Endothelial cell of umbilical vein (primary cell): Measurements from ENCODE around the gene ULBP2. TPM values are rescaled to one million over a fixed set of nuclear protein-coding genes. Genes with fewer than 3 reads are reported as not detected.

Source experiments
- BruUV-seq: library from RNA; stranded (reverse); fragments of 400-500 nt; replicated peaks from 2 replicates; lab custom pipeline; 2021; lab: Mats Ljungman, UMichigan
- CTCF ChIA-PET: fragments of 300-600, 350-600 bp; sonication (Branson Sonifier 250); formaldehyde crosslinking; loops from one replicate; lab custom pipeline; 2021; ENCODE audit warnings: antibody characterized with exemption, inconsistent platforms; lab: Charles Lee
- POLR2A ChIA-PET: fragments of 300-600, 350-600 bp; sonication (Branson Sonifier 250); formaldehyde crosslinking; loops from one replicate; lab custom pipeline; 2021; ENCODE audit warnings: antibody characterized with exemption, inconsistent platforms; lab: Charles Lee
- DNase-seq: peaks from one replicate; pipeline ENCODE4 v3.0.0-alpha.2; 2011; ENCODE audit warnings: low read depth, low spot score
- FAIRE-seq: peaks from 2 replicates; lab custom pipeline; 2011; peaks lifted over from hg19 to GRCh38; lab: Jason Lieb, UNC
- H2AFZ ChIP-seq: 2 replicates; pipeline ENCODE4 v1.6.0; 2012; ENCODE audit warnings: low read depth, low read length, control low read depth, inconsistent platforms
- H3K27ac ChIP-seq: 2 replicates; pipeline ENCODE4 v1.5.1; 2011; ENCODE audit warnings: low read depth, mild to moderate bottlenecking, control low read depth, low read length, moderate library complexity; ENCODE audit not compliant: insufficient read depth
- H3K27me3 ChIP-seq, 2 experiments: 2 replicates each; pipeline versions ENCODE4 v1.6.0 to v1.6.1; 2011; ENCODE audit warnings: low read length in 2 of 2, mixed read lengths in 1 of 2; ENCODE audit not compliant: control insufficient read depth in 2 of 2, insufficient read depth in 2 of 2
- H3K36me3 ChIP-seq, 2 experiments: 2 replicates in 1 of 2; 3 replicates in 1 of 2; pipeline ENCODE4 v1.5.1; 2011; ENCODE audit warnings: low read length in 2 of 2, mild to moderate bottlenecking in 1 of 2, moderate library complexity in 1 of 2; ENCODE audit not compliant: control insufficient read depth in 2 of 2, insufficient read depth in 2 of 2; ENCODE audit errors: extremely low read depth in 1 of 2
- H3K4me1 ChIP-seq: 3 replicates; pipeline ENCODE4 v1.5.1; 2011; ENCODE audit warnings: mild to moderate bottlenecking, low read length; ENCODE audit not compliant: control insufficient read depth, insufficient read depth; ENCODE audit errors: extremely low read depth
- H3K4me2 ChIP-seq: 2 replicates; pipeline ENCODE4 v1.6.1; 2011; ENCODE audit warnings: low read length, control low read depth, mixed read lengths; ENCODE audit not compliant: insufficient read depth
- H3K4me3 ChIP-seq, 3 experiments: fragments of 200-600 bp in 1 of 3; sonication (generic), shearing (Covaris generic) in 1 of 3; replicated peaks in 1 of 3; 2 replicates each; pipeline ENCODE4 v1.5.1; 2011 to 2016; ENCODE audit warnings: control low read depth in 3 of 3, low read length in 3 of 3, mild to moderate bottlenecking in 2 of 3, inconsistent platforms in 1 of 3, low read depth in 1 of 3, moderate library complexity in 1 of 3; ENCODE audit not compliant: insufficient read depth in 1 of 3
- H3K79me2 ChIP-seq: 2 replicates; pipeline ENCODE4 v1.6.0; 2012; ENCODE audit warnings: low read length, inconsistent platforms; ENCODE audit not compliant: control insufficient read depth, insufficient read depth
- H3K9ac ChIP-seq: replicated peaks from 2 replicates; pipeline ENCODE3; 2011; ENCODE audit warnings: low read length, control low read depth; ENCODE audit not compliant: insufficient read depth; ENCODE audit errors: extremely low read depth
- H3K9me1 ChIP-seq: replicated peaks from 3 replicates; pipeline ENCODE4 v1.6.0; 2011; ENCODE audit warnings: mild to moderate bottlenecking, low read length; ENCODE audit not compliant: control insufficient read depth, insufficient read depth; ENCODE audit errors: extremely low read depth
- H3K9me3 ChIP-seq: replicated peaks from 2 replicates; pipeline ENCODE4 v1.5.1; 2012; ENCODE audit warnings: low read length, inconsistent platforms; ENCODE audit not compliant: control insufficient read depth, insufficient read depth
- H4K20me1 ChIP-seq: replicated peaks from 2 replicates; pipeline ENCODE3; 2011; ENCODE audit warnings: mild to moderate bottlenecking, low read length; ENCODE audit not compliant: control insufficient read depth, insufficient read depth; ENCODE audit errors: extremely low read depth
- CTCF ChIP-seq, 2 donors: IDR thresholded peaks; 1 replicate in 1 of 2; 2 replicates in 1 of 2; pipeline ENCODE4 v1.5.1; 2011; ENCODE audit warnings: low read length in 2 of 2, mild to moderate bottlenecking in 2 of 2, moderate library complexity in 2 of 2, control low read depth in 1 of 2, inconsistent platforms in 1 of 2, low read depth in 1 of 2; ENCODE audit not compliant: insufficient read depth in 1 of 2; ENCODE audit errors: extremely low read depth in 1 of 2
- FOS ChIP-seq: IDR thresholded peaks from 2 replicates; pipeline ENCODE4 v1.6.1; 2011; ENCODE audit warnings: mild to moderate bottlenecking, low read length, moderate library complexity, borderline replicate concordance; ENCODE audit not compliant: insufficient read depth
- JUN ChIP-seq: IDR thresholded peaks from 2 replicates; pipeline ENCODE4 v1.6.1; 2011; ENCODE audit warnings: borderline replicate concordance, low read depth; ENCODE audit not compliant: insufficient read length, insufficient read depth
- MAX ChIP-seq: IDR thresholded peaks from 2 replicates; pipeline ENCODE4 v1.6.1; 2011; ENCODE audit not compliant: insufficient read depth, insufficient read length
- POLR2A ChIP-seq: IDR thresholded peaks from 2 replicates; pipeline ENCODE4 v1.6.1; 2012; ENCODE audit warnings: low read depth, mild to moderate bottlenecking, control low read depth, low read length
- dilution Hi-C: fragments of 300-500 bp; cut with MboI; formaldehyde crosslinking; loops from one replicate; pipeline ENCODE4 v1.15.0; 2019; ENCODE audit warnings: low sequenced_read_pairs; ENCODE audit not compliant: extremely low pct_ligation_motif_present
- intact Hi-C: fragments of 100-400 bp; cut with micrococcal nuclease; formaldehyde crosslinking; loops from one replicate; pipeline ENCODE4 v1.10.0; 2022
- polyA plus RNA-seq, 4 experiments: library from polyadenylated mRNA; depleted of rRNA in 3 of 4; stranded (reverse) in 3 of 4; unstranded in 1 of 4; fragments of >200 nt; gene quantifications; 2 replicates each; pipeline versions ENCODE4 v1.2.1 to v1.2.3, GENCODE V29; 2011 to 2012; ENCODE audit warnings: missing spikeins in 1 of 4
- total RNA-seq: library from RNA; stranded (reverse); gene quantifications from 2 replicates; pipeline ENCODE4 v1.2.3, GENCODE V29; 2021

ULBP2 gene
- total and polyA plus RNA-seq, 2 donors (not counting 3 experiments of a cell fraction or from before 2014, with no cell fraction given): 7.0 to 22.8 TPM

GRCh38 chr6:149905371-149905910 is 36.4 kb upstream of the ULBP2 start:
- DNase-seq (no peak), FAIRE-seq (no peak)
- no TSS peak for BruUV-seq
- Histone ChIP-seq H3K9me3 (no peaks in the 10 kb centered on the region), H2AFZ (no peak overlapping the region), H4K20me1 (no peaks in the 10 kb centered on the region), H3K9ac (no peak overlapping the region), H3K4me2 (no peak overlapping the region), H3K27me3 (peaks cover 4 to 15% of the 10 kb centered on the region in 2 experiments), H3K79me2 (no peaks in the 10 kb centered on the region), H3K36me3 (no peaks in the 10 kb centered on the region), H3K4me1 (no peaks in the 10 kb centered on the region), H3K4me3 (no peak overlapping the region), H3K9me1 (no peaks in the 10 kb centered on the region), H3K27ac (no peak overlapping the region)
- CTCF ChIA-PET: interaction anchor here (0.8 to 2.0 kb wide), 6 partner anchors 10 to 698 kb away, joined by 3 to 7 read pairs (median 4); partner anchors contain the start of gene RAET1G
- intact Hi-C loops: no loop called here
- no peak for TF ChIP-seq POLR2A
- dilution Hi-C loops: no loop called here
- POLR2A ChIA-PET: no interaction called here

- no peak overlapping the region for H3K4me2 ChIP-seq
- POLR2A ChIA-PET: no interaction called here
- FAIRE-seq (no peak), DNase-seq (no peak)
- TF ChIP-seq POLR2A: no peak
- no peak for TF ChIP-seq JUN
- no peak for TF ChIP-seq FOS
- no peak for TF ChIP-seq MAX
- TF ChIP-seq CTCF (IDR thresholded peaks at IDR 0.05; ENCODE audit: extremely low read depth in 1 of 2, insufficient read depth in 1 of 2, low read depth in 1 of 2, low read length in 2 of 2): no peak
- no peaks in the 10 kb centered on the region for H4K20me1 ChIP-seq
- H3K27ac ChIP-seq: no peak overlapping the region
- no peaks in the 10 kb centered on the region for H3K9me1 ChIP-seq
- CTCF ChIA-PET: interaction anchor here (0.8 to 2.0 kb wide), 5 partner anchors 9 to 698 kb away, joined by 3 to 7 read pairs (median 4); no protein-coding TSS in a partner anchor
- H2AFZ ChIP-seq: no peak overlapping the region
- no peaks in the 10 kb centered on the region for H3K79me2 ChIP-seq
- no TSS peak for BruUV-seq
- no peaks in the 10 kb centered on the region for H3K4me1 ChIP-seq
- intact Hi-C loops: no loop called here
- no peak overlapping the region for H3K4me3 ChIP-seq
- no peaks in the 10 kb centered on the region for H3K9me3 ChIP-seq
- peaks cover 4 to 15% of the 10 kb centered on the region in 2 experiments for H3K27me3 ChIP-seq
- no peaks in the 10 kb centered on the region for H3K36me3 ChIP-seq
- H3K9ac ChIP-seq: no peak overlapping the region
- dilution Hi-C loops: no loop called here
These were observed 35.9 kb upstream of the ULBP2 start for GRCh38 chr6:149905911-149906371.
